ENCODE results near the gene ZNF804B. TPM values are rescaled to one million over a fixed set of nuclear protein-coding genes. Genes with fewer than 3 reads are reported as not detected.

Gene ZNF804B
- total RNA-seq, 2 donors from 2014 or later = 0.13 to 0.49 TPM

GRCh38 chr7:89311886-89312285 is 552.4 kb downstream of the ZNF804B start:
- Histone ChIP-seq H3K36me3 (ENCODE audit: control insufficient read depth, insufficient read depth, low read length) (no peaks in the 10 kb centered on the region), H3K9ac (ENCODE audit: extremely low read depth, low read length, poor library complexity, severe bottlenecking) (no peak overlapping the region), H3K27ac (ENCODE audit: low read depth, low read length) (no peak overlapping the region), H3K4me1 (ENCODE audit: control insufficient read depth, insufficient read depth, low read length) (no peaks in the 10 kb centered on the region), H3K27me3 (ENCODE audit: control insufficient read depth, insufficient read depth, low read length, poor library complexity, severe bottlenecking) (no peaks in the 10 kb centered on the region), H3K9me3 (ENCODE audit: control insufficient read depth, low read length) (no peaks in the 10 kb centered on the region), H3K4me3 (ENCODE audit: low read length) (no peak overlapping the region)
- Mint-ChIP-seq H3K27ac (no peak overlapping the region), H3K4me3 (no peak overlapping the region), H3K27me3 (ENCODE audit: insufficient read depth) (no peaks in the 10 kb centered on the region), H3K9me3 (peaks cover 3% of the 10 kb centered on the region), H3K4me1 (no peaks in the 10 kb centered on the region), H3K36me3 (ENCODE audit: low read depth) (no peaks in the 10 kb centered on the region)
- no peak for TF ChIP-seq CTCF (conservative IDR thresholded peaks at IDR 0.05)
- 92 to 97% methylated on average over 4 of the region's 4 CpGs for WGBS, 2 experiments (ENCODE audit: insufficient coverage in 1 of 2, insufficient read length in 1 of 2)
- no peak for DNase-seq

GRCh38 chr7:89312551-89312950 is 553.1 kb downstream of the ZNF804B start:
- TF ChIP-seq CTCF (conservative IDR thresholded peaks at IDR 0.05) = no peak
- H3K9ac ChIP-seq (ENCODE audit: extremely low read depth, low read length, poor library complexity, severe bottlenecking) = no peak overlapping the region
- Mint-ChIP-seq H3K4me1 (no peaks in the 10 kb centered on the region), H3K27ac (no peak overlapping the region), H3K27me3 (ENCODE audit: insufficient read depth) (no peaks in the 10 kb centered on the region), H3K9me3 (peaks cover 3% of the 10 kb centered on the region), H3K4me3 (no peak overlapping the region), H3K36me3 (ENCODE audit: low read depth) (no peaks in the 10 kb centered on the region)
- H3K4me1 ChIP-seq (ENCODE audit: control insufficient read depth, insufficient read depth, low read length) = no peaks in the 10 kb centered on the region
- no peak for DNase-seq
- no peaks in the 10 kb centered on the region for H3K9me3 ChIP-seq (ENCODE audit: control insufficient read depth, low read length)
- H3K4me3 ChIP-seq (ENCODE audit: low read length) = no peak overlapping the region
- no peaks in the 10 kb centered on the region for H3K36me3 ChIP-seq (ENCODE audit: control insufficient read depth, insufficient read depth, low read length)
- H3K27ac ChIP-seq (ENCODE audit: low read depth, low read length) = no peak overlapping the region
- no peaks in the 10 kb centered on the region for H3K27me3 ChIP-seq (ENCODE audit: control insufficient read depth, insufficient read depth, low read length, poor library complexity, severe bottlenecking)

DNA sequence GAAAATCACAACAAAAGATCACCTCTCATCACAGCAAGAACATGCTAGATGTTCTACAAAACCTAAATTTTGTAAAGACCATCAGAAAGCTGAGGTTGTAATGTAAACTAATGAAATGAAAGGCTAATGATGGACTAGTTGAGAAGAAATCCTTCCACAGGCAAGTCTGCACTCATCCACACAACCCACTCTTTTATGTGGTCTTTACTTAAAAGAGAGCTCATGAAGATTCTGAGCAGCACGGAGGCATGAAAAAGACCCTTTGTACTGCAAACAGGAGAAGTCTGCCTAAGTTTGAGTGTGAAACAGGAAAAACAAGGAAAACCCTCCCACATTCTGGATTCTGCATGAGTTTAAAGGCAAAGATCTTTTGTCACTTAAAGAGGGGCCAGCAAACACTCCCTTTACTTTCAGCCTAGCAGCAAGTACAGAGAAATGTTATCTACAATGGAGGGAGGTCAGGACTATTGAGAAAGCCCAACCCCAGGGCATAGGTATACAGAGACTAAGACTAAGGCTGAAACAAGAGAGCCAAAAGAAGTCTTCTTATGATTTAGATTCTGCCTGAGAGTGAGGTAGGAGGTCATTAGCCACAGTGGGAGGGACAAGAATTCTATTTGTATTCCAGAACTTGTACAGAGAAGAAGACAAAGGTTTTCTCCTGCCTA is 557.2 kb downstream of the ZNF804B start:
- Histone ChIP-seq H3K27me3 (ENCODE audit: control insufficient read depth, insufficient read depth, low read length, poor library complexity, severe bottlenecking) (no peaks in the 10 kb centered on the region), H3K9me3 (ENCODE audit: control insufficient read depth, low read length) (no peaks in the 10 kb centered on the region), H3K27ac (ENCODE audit: low read depth, low read length) (no peak overlapping the region), H3K9ac (ENCODE audit: extremely low read depth, low read length, poor library complexity, severe bottlenecking) (no peak overlapping the region), H3K36me3 (ENCODE audit: control insufficient read depth, insufficient read depth, low read length) (no peaks in the 10 kb centered on the region), H3K4me1 (ENCODE audit: control insufficient read depth, insufficient read depth, low read length) (no peaks in the 10 kb centered on the region), H3K4me3 (ENCODE audit: low read length) (no peak overlapping the region)
- DNase-seq = no peak
- Mint-ChIP-seq H3K27ac (no peak overlapping the region), H3K27me3 (ENCODE audit: insufficient read depth) (no peaks in the 10 kb centered on the region), H3K36me3 (ENCODE audit: low read depth) (no peaks in the 10 kb centered on the region), H3K4me1 (no peaks in the 10 kb centered on the region), H3K9me3 (peaks cover 4% of the 10 kb centered on the region), H3K4me3 (no peak overlapping the region)
- no peak for TF ChIP-seq CTCF (conservative IDR thresholded peaks at IDR 0.05)
- WGBS, 2 experiments (ENCODE audit: insufficient coverage in 1 of 2, insufficient read length in 1 of 2) = 83 to 93% methylated on average over 1 of the region's 1 CpG

Data from endodermal cell (in vitro differentiated cells).